H1 (cell line): ENCODE measurements around the gene TMEM45A. TPM values are rescaled to one million over a fixed set of nuclear protein-coding genes. Genes with fewer than 3 reads are reported as not detected.

ENCODE experiments used
- CTCF ChIA-PET: fragments of 300-600 bp; sonication (Branson Sonifier 250); formaldehyde crosslinking; loops from one replicate; lab custom pipeline; 2021; ENCODE audit not compliant: partially characterized antibody; lab: Charles Lee
- POLR2A ChIA-PET: fragments of 300-600 bp; sonication (Branson Sonifier 250); formaldehyde crosslinking; loops from one replicate; lab custom pipeline; 2021; ENCODE audit warnings: inconsistent platforms; ENCODE audit not compliant: partially characterized antibody; lab: Charles Lee
- DNase-seq, 2 experiments: peaks; one replicate each; pipeline versions ENCODE4 v3.0.0 to v3.0.0-alpha.2; 2010 to 2022; ENCODE audit warnings: low spot score in 2 of 2, low read depth in 1 of 2, mixed read lengths in 1 of 2
- FAIRE-seq: peaks from 2 replicates; lab custom pipeline; 2011; peaks lifted over from hg19 to GRCh38; lab: Jason Lieb, UNC
- H2AFZ ChIP-seq: 2 replicates; pipeline ENCODE4 v1.8.1; 2012; ENCODE audit warnings: low read length, inconsistent platforms
- H2AK5ac ChIP-seq: 2 replicates; pipeline ENCODE4 v1.6.1; 2013; ENCODE audit warnings: low read depth, low read length
- H2BK120ac ChIP-seq: replicated peaks from 2 replicates; pipeline ENCODE3; 2013; ENCODE audit warnings: low read depth, low read length, inconsistent platforms
- H2BK12ac ChIP-seq: 2 replicates; pipeline ENCODE4 v1.6.1; 2013; ENCODE audit warnings: low read depth, low read length
- H2BK15ac ChIP-seq: 2 replicates; pipeline ENCODE4 v1.6.1; 2013; ENCODE audit warnings: low read length
- H2BK20ac ChIP-seq: 2 replicates; pipeline ENCODE4 v1.6.1; 2013; ENCODE audit warnings: low read length
- H2BK5ac ChIP-seq: 2 replicates; pipeline ENCODE4 v1.6.1; 2013; ENCODE audit warnings: low read depth, low read length
- H3K14ac ChIP-seq: 2 replicates; pipeline ENCODE4 v1.6.1; 2013; ENCODE audit warnings: inconsistent platforms; ENCODE audit not compliant: insufficient read length
- H3K18ac ChIP-seq: 2 replicates; pipeline ENCODE4 v1.6.1; 2013; ENCODE audit warnings: low read length; ENCODE audit errors: extremely low read depth
- H3K23ac ChIP-seq: 2 replicates; pipeline ENCODE4 v1.6.1; 2013; ENCODE audit warnings: inconsistent platforms; ENCODE audit not compliant: insufficient read length
- H3K23me2 ChIP-seq: 2 replicates; pipeline ENCODE4 v1.6.1; 2013; ENCODE audit warnings: low read depth, low read length
- H3K27ac ChIP-seq: 2 replicates; pipeline ENCODE4 v1.6.1; 2011; ENCODE audit warnings: low read depth, low read length, inconsistent platforms
- H3K27me3 ChIP-seq, 4 experiments: replicated peaks in 1 of 4; 1 replicate in 1 of 4; 2 replicates in 3 of 4; pipeline versions ENCODE4 v1.6.1 to v1.8.1; 2011 to 2013; ENCODE audit warnings: low read length in 3 of 4, mild to moderate bottlenecking in 3 of 4, inconsistent platforms in 2 of 4, mixed read lengths in 2 of 4, moderate library complexity in 1 of 4; ENCODE audit not compliant: control insufficient read depth in 3 of 4, insufficient read depth in 3 of 4; ENCODE audit errors: extremely low read depth in 1 of 4
- H3K36me3 ChIP-seq, 4 experiments: 2 replicates each; pipeline versions ENCODE4 v1.6.1 to v1.8.1; 2011 to 2013; ENCODE audit warnings: mild to moderate bottlenecking in 4 of 4, low read length in 3 of 4, moderate library complexity in 2 of 4, control low read depth in 1 of 4, inconsistent platforms in 1 of 4; ENCODE audit not compliant: insufficient read depth in 4 of 4, control insufficient read depth in 2 of 4
- H3K4ac ChIP-seq: replicated peaks from 2 replicates; pipeline ENCODE3; 2013; ENCODE audit warnings: low read length, low read depth, mixed read lengths, inconsistent platforms; ENCODE audit not compliant: insufficient read length
- H3K4me1 ChIP-seq, 4 experiments: replicated peaks in 1 of 4; 1 replicate in 1 of 4; 2 replicates in 3 of 4; pipeline versions ENCODE4 v1.6.1 to v1.8.1; 2011 to 2013; ENCODE audit warnings: low read length in 3 of 4, inconsistent platforms in 2 of 4, mixed read lengths in 1 of 4; ENCODE audit not compliant: insufficient read depth in 4 of 4, control insufficient read depth in 3 of 4
- H3K4me2 ChIP-seq, 2 experiments: 2 replicates each; pipeline versions ENCODE4 v1.6.1 to v1.8.1; 2011 to 2013; ENCODE audit warnings: low read depth in 2 of 2, low read length in 2 of 2, control low read depth in 1 of 2, inconsistent platforms in 1 of 2, mild to moderate bottlenecking in 1 of 2; ENCODE audit not compliant: insufficient read depth in 1 of 2
- H3K4me3 ChIP-seq, 4 experiments: fragments of 200-600, 300-600 bp in 1 of 4; sonication (generic), shearing (Covaris generic), sonication (Bioruptor Twin) in 1 of 4; 2 replicates each; pipeline versions ENCODE4 v1.5.1 to v1.8.1; 2011 to 2016; ENCODE audit warnings: low read length in 4 of 4, low read depth in 3 of 4, control low read depth in 2 of 4, inconsistent platforms in 2 of 4, mild to moderate bottlenecking in 2 of 4, mixed read lengths in 1 of 4, moderate library complexity in 1 of 4; ENCODE audit not compliant: insufficient read depth in 2 of 4; ENCODE audit errors: extremely low read depth in 1 of 4
- H3K56ac ChIP-seq: replicated peaks from 2 replicates; pipeline ENCODE3; 2013; ENCODE audit warnings: low read depth, mild to moderate bottlenecking, mixed read lengths, low read length, inconsistent platforms; ENCODE audit not compliant: insufficient read length
- H3K79me1 ChIP-seq: 2 replicates; pipeline ENCODE4 v1.6.1; 2013; ENCODE audit warnings: low read depth, low read length, control low read depth
- H3K79me2 ChIP-seq, 2 experiments: 2 replicates each; pipeline versions ENCODE4 v1.6.1 to v1.8.1; 2012 to 2013; ENCODE audit warnings: low read length in 2 of 2, mild to moderate bottlenecking in 2 of 2, inconsistent platforms in 1 of 2; ENCODE audit not compliant: insufficient read depth in 2 of 2, control insufficient read depth in 1 of 2
- H3K9ac ChIP-seq, 4 experiments: replicated peaks in 1 of 4; 1 replicate in 1 of 4; 2 replicates in 3 of 4; pipeline versions ENCODE4 v1.6.1 to v1.8.1; 2011 to 2013; ENCODE audit warnings: low read depth in 3 of 4, low read length in 3 of 4, control low read depth in 2 of 4, mild to moderate bottlenecking in 2 of 4, moderate library complexity in 2 of 4, inconsistent platforms in 1 of 4; ENCODE audit errors: extremely low read depth in 1 of 4
- H3K9me3 ChIP-seq, 2 experiments: 2 replicates each; pipeline versions ENCODE4 v1.6.1 to v1.8.1; 2012 to 2013; ENCODE audit warnings: mild to moderate bottlenecking in 2 of 2, moderate library complexity in 2 of 2, control low read depth in 1 of 2, inconsistent platforms in 1 of 2, low read depth in 1 of 2, low read length in 1 of 2, mixed read lengths in 1 of 2; ENCODE audit not compliant: insufficient read depth in 2 of 2
- H4K20me1 ChIP-seq, 2 experiments: replicated peaks in 1 of 2; 2 replicates each; pipeline versions ENCODE3 to v1.8.1; 2011 to 2013; ENCODE audit warnings: inconsistent platforms in 2 of 2, low read length in 2 of 2, mild to moderate bottlenecking in 1 of 2; ENCODE audit not compliant: insufficient read depth in 2 of 2, control insufficient read depth in 1 of 2
- H4K5ac ChIP-seq: 2 replicates; pipeline ENCODE4 v1.6.1; 2013; ENCODE audit warnings: low read length, low read depth, mixed read lengths, inconsistent platforms; ENCODE audit not compliant: insufficient read length
- H4K8ac ChIP-seq: 2 replicates; pipeline ENCODE4 v1.8.0; 2013; ENCODE audit warnings: mild to moderate bottlenecking, moderate library complexity, low read length, inconsistent platforms; ENCODE audit not compliant: insufficient read depth; ENCODE audit errors: extremely low read depth
- H4K91ac ChIP-seq: replicated peaks from 2 replicates; pipeline ENCODE3; 2013; ENCODE audit warnings: low read length, mixed read lengths, inconsistent platforms; ENCODE audit not compliant: insufficient read length
- ATF3 ChIP-seq: IDR thresholded peaks from 2 replicates; pipeline ENCODE4 v1.6.1; 2011; ENCODE audit warnings: low read depth, mild to moderate bottlenecking, low read length; ENCODE audit not compliant: insufficient read depth
- BACH1 ChIP-seq: IDR thresholded peaks from 2 replicates; pipeline ENCODE4 v1.6.1; 2012; ENCODE audit warnings: low read length, improper control_type of control experiment
- CBX8 ChIP-seq: fragments of 300-800, 300-1000 bp; sonication (generic); IDR thresholded peaks from 2 replicates; pipeline ENCODE4 v1.7.1; 2016; ENCODE audit warnings: low read depth, low read length, borderline replicate concordance
- CEBPB ChIP-seq: IDR thresholded peaks from 2 replicates; pipeline ENCODE4 v1.6.1; 2012; ENCODE audit warnings: low read depth, low read length
- CHD1 ChIP-seq: IDR thresholded peaks from 2 replicates; pipeline ENCODE4 v1.6.1; 2012; ENCODE audit warnings: low read depth, low read length, improper control_type of control experiment
- FOSL1 ChIP-seq: IDR thresholded peaks from 2 replicates; pipeline ENCODE4 v1.6.1; 2011; ENCODE audit warnings: mild to moderate bottlenecking, low read depth, low read length, moderate library complexity; ENCODE audit not compliant: insufficient read depth
- KDM5A ChIP-seq: fragments of 200-600 bp; IDR thresholded peaks from 2 replicates; pipeline ENCODE4 v1.7.1; 2012; ENCODE audit warnings: mild to moderate bottlenecking, low read length, inconsistent platforms, mixed read lengths
- POLR2AphosphoS5 ChIP-seq: IDR thresholded peaks from 2 replicates; pipeline ENCODE4 v1.6.1; 2011; ENCODE audit warnings: low read depth, low read length
- RNF2 ChIP-seq: fragments of 200-900, 300-1000 bp; sonication (generic); IDR thresholded peaks from 2 replicates; pipeline ENCODE4 v1.7.1; 2016; ENCODE audit warnings: borderline replicate concordance, low read depth, mild to moderate bottlenecking, antibody characterized with exemption, low read length; ENCODE audit not compliant: poor library complexity, severe bottlenecking; ENCODE audit errors: missing control alignments
- SAP30 ChIP-seq: fragments of 300-600 bp; sonication (generic); IDR thresholded peaks from 2 replicates; pipeline ENCODE4 v1.7.1; 2012; ENCODE audit warnings: low read length, moderate library complexity, mild to moderate bottlenecking, inconsistent platforms; ENCODE audit not compliant: insufficient read depth, insufficient replicate concordance
- SRF ChIP-seq: IDR thresholded peaks from 2 replicates; pipeline ENCODE4 v1.6.1; 2011; ENCODE audit warnings: mild to moderate bottlenecking, low read depth, low read length, moderate library complexity
- TEAD4 ChIP-seq: IDR thresholded peaks from 2 replicates; pipeline ENCODE4 v1.6.1; 2012; ENCODE audit warnings: low read depth, low read length, inconsistent platforms, mixed read lengths
- WGBS, 2 experiments: shearing (Covaris generic) in 1 of 2; methylation state at CpG; one replicate each; pipeline versions ENCODE4 v1.1.6 to v1.1.7; 2013 to 2015; ENCODE audit warnings: low lambda C conversion rate in 2 of 2, mixed read lengths in 2 of 2, inconsistent platforms in 1 of 2, low coverage in 1 of 2, missing lambda C conversion rate in 1 of 2; ENCODE audit not compliant: insufficient replicate concordance in 2 of 2, insufficient coverage in 1 of 2, insufficient read length in 1 of 2; ENCODE audit errors: extremely low coverage in 1 of 2, missing lambda C conversion rate in 1 of 2; 5-methylcytosine and 5-hydroxymethylcytosine counted together
- polyA plus RNA-seq, 7 experiments: library from polyadenylated mRNA; depleted of rRNA in 3 of 7; stranded (reverse) in 5 of 7; unstranded in 2 of 7; fragments of >200 nt in 5 of 7; fragments of 200-250 nt in 2 of 7; gene quantifications; 1 replicate in 5 of 7; 2 replicates in 1 of 7; 4 replicates in 1 of 7; pipeline versions ENCODE4 v1.2.1 to v1.2.3, GENCODE V29; 2011 to 2013; ENCODE audit warnings: missing spikeins in 2 of 7, mixed read lengths in 2 of 7
- total RNA-seq: library from RNA; stranded (reverse); fragmentation: NEBNext Ultra II Directional; extraction: Animal tissue kit (Norgen Biotek cat#: 25700); gene quantifications from 2 replicates; pipeline ENCODE4 v1.2.1, GENCODE V29; 2021

The TMEM45A gene
- total and polyA plus RNA-seq, 2 of the 8 experiments (the other 6 are each of a cell fraction or from before 2014, with no cell fraction given) = 12.9 to 14.2 TPM

DNA sequence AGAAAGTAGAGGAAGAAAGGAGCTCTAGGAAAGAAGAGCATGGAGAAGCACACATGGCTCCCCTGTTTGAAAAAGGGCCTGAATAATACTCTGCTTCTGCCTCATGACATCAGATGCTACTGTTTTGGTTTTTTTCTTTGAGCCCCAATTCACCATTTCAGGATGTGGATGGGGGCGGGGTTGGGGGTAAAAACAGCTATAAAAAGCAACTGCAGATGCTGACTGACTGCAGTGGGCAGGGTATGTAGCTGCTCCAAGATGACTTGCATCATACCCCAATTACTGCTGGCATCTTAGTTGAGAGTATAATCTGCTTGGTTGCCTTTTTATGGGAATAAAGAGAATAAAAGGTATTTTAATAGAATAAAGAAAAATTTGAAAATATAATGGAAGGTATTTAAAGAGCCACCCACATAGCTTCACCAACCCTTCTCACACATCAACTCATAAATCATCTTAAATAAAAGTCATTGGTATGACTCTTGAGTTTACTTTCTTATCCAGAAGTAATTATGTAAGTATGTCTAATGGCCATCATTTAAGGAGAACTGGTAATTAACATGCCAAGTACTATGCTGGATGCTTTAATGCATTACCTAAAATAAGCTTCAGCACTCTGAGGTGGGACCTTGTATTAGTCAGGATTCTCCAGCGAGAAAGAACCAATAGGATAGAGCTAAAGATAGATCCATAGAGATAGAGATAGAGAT is 36.4 kb upstream of the TMEM45A start:
- Histone ChIP-seq H2BK15ac (no peak overlapping the region), H3K4me1 (no peaks in the 10 kb centered on the region; a peak in 2 of 7 replicates), H3K36me3 (peaks cover 0 to 3% (median 0%) of the 10 kb centered on the region in 4 experiments; a peak in 3 of 8 replicates), H2AFZ (no peak overlapping the region), H3K79me1 (no peaks in the 10 kb centered on the region), H3K56ac (no peak overlapping the region), H3K23me2 (no peaks in the 10 kb centered on the region), H4K91ac (no peak overlapping the region), H3K4ac (no peak overlapping the region), H3K18ac (no peak overlapping the region), H3K27me3 (no peaks in the 10 kb centered on the region), H2BK12ac (no peak overlapping the region), H2BK5ac (no peak overlapping the region), H3K4me3 (no peak overlapping the region), H3K23ac (no peak overlapping the region), H4K8ac (no peak overlapping the region), H3K9ac (no peak overlapping the region), H3K9me3 (peaks cover 0 to 2% of the 10 kb centered on the region in 2 experiments; a peak in 1 of 4 replicates), H2BK120ac (no peak overlapping the region), H3K14ac (no peak overlapping the region), H3K4me2 (no peak overlapping the region), H4K20me1 (no peaks in the 10 kb centered on the region), H3K27ac (no peak overlapping the region), H4K5ac (no peak overlapping the region), H2BK20ac (no peak overlapping the region), H3K79me2 (no peaks in the 10 kb centered on the region), H2AK5ac (no peak overlapping the region)
- POLR2A ChIA-PET = no interaction called here
- FAIRE-seq (no peak), DNase-seq (no peak)
- CTCF ChIA-PET = interaction anchor here (0.9 to 15.5 kb wide), 7 partner anchors 54 to 255 kb away, joined by 3 to 229 read pairs (median 3); partner anchors contain the start of gene LNP1
- WGBS, 2 experiments = 95% methylated on average over 2 of the region's 2 CpGs; no CpG with 5 or more reads in 1 of the 2 experiments
- TF ChIP-seq CBX8 = no peak
- TF ChIP-seq CEBPB = no peak
- no peak for TF ChIP-seq BACH1
- TF ChIP-seq CHD1 = no peak
- TF ChIP-seq SAP30 = no peak
- no peak for TF ChIP-seq ATF3
- TF ChIP-seq FOSL1 = no peak
- no peak for TF ChIP-seq SRF
- no peak for TF ChIP-seq POLR2AphosphoS5
- no peak for TF ChIP-seq RNF2
- no peak for TF ChIP-seq KDM5A
- no peak for TF ChIP-seq TEAD4
